A673 (cell line): Measurements from ENCODE around the gene FRMD3. TPM values are rescaled to one million over a fixed set of nuclear protein-coding genes. Genes with fewer than 3 reads are reported as not detected.

Experiments
- BruUV-seq: library from RNA; stranded (reverse); fragments of 400-500 nt; replicated peaks from 2 replicates; lab custom pipeline; 2021; lab: Mats Ljungman, UMichigan
- CTCF ChIA-PET: fragments of 300-600 bp; sonication (Branson Sonifier 250); formaldehyde crosslinking; loops from one replicate; lab custom pipeline; 2022; ENCODE audit warnings: antibody characterized with exemption; lab: Charles Lee
- POLR2A ChIA-PET: fragments of 300-600 bp; sonication (Branson Sonifier 250); formaldehyde crosslinking; loops from one replicate; lab custom pipeline; 2022; ENCODE audit warnings: antibody characterized with exemption; ENCODE audit not compliant: low non-redundant PET; lab: Charles Lee
- DNase-seq: peaks from one replicate; pipeline ENCODE4 v3.0.0-alpha.2; 2015; ENCODE audit warnings: low spot score
- H3K27ac ChIP-seq: fragments of 200-600 bp; sonication (generic); 2 replicates; pipeline ENCODE4 v1.5.1; 2016; ENCODE audit warnings: mixed run types, low read depth, mild to moderate bottlenecking, mixed read lengths, antibody characterized with exemption, low read length; ENCODE audit not compliant: poor library complexity, severe bottlenecking
- H3K27me3 ChIP-seq: fragments of 200-600 bp; sonication (generic); replicated peaks from 2 replicates; pipeline ENCODE4 v1.6.1; 2017; ENCODE audit warnings: mixed run types, low read depth, mild to moderate bottlenecking, mixed read lengths, antibody characterized with exemption, low read length; ENCODE audit not compliant: insufficient read depth, poor library complexity
- H3K36me3 ChIP-seq: fragments of 200-600 bp; sonication (generic); 2 replicates; pipeline ENCODE4 v1.6.1; 2016; ENCODE audit warnings: mixed run types, mild to moderate bottlenecking, mixed read lengths, antibody characterized with exemption, low read length; ENCODE audit not compliant: insufficient read depth, poor library complexity, severe bottlenecking
- H3K4me1 ChIP-seq: fragments of 200-600 bp; sonication (generic); 2 replicates; pipeline ENCODE4 v1.6.1; 2017; ENCODE audit warnings: mixed run types, mild to moderate bottlenecking, mixed read lengths, antibody characterized with exemption, low read length; ENCODE audit not compliant: insufficient read depth, poor library complexity, severe bottlenecking
- H3K4me3 ChIP-seq: fragments of 200-600 bp; sonication (generic); 2 replicates; pipeline ENCODE4 v1.5.1; 2016; ENCODE audit warnings: low read depth, mixed run types, mild to moderate bottlenecking, mixed read lengths, low read length; ENCODE audit not compliant: poor library complexity, severe bottlenecking
- H3K9me3 ChIP-seq: fragments of 200-600 bp; sonication (generic); 2 replicates; pipeline ENCODE4 v1.6.1; 2016; ENCODE audit warnings: mixed run types, low read depth, mild to moderate bottlenecking, mixed read lengths, antibody characterized with exemption, low read length; ENCODE audit not compliant: poor library complexity, severe bottlenecking
- CTCF ChIP-seq: fragments of 300-800, 200-600 bp; sonication (generic); conservative IDR thresholded peaks from 2 replicates; pipeline ENCODE4 v1.5.1; 2017; ENCODE audit warnings: low read depth, mild to moderate bottlenecking, antibody characterized with exemption, low read length, moderate library complexity, mixed read lengths
- EZH2 ChIP-seq: fragments of 200-600 bp; sonication (generic); IDR thresholded peaks from 2 replicates; pipeline ENCODE4 v1.6.1; 2017; ENCODE audit warnings: borderline replicate concordance, low read depth, mild to moderate bottlenecking, mixed read lengths, antibody characterized with exemption, low read length; ENCODE audit not compliant: poor library complexity, severe bottlenecking
- intact Hi-C: fragments of 100-400 bp; cut with micrococcal nuclease; formaldehyde crosslinking; loops from one replicate; pipeline ENCODE4 v1.10.0; 2022; ENCODE audit not compliant: unreplicated experiment
- total RNA-seq: library from RNA; stranded (reverse); gene quantifications from 2 replicates; pipeline ENCODE4 v1.2.3, GENCODE V29; 2021

FRMD3 gene
- total RNA-seq, 1 experiment from 2014 or later, result 1.0 TPM

- intact Hi-C loops, result no loop called here
- H3K27me3 ChIP-seq, result no peaks in the 10 kb centered on the region
- no peaks in the 10 kb centered on the region for H3K9me3 ChIP-seq
- ChIA-PET CTCF (no interaction called here), POLR2A (no interaction called here)
- no peaks in the 10 kb centered on the region for H3K36me3 ChIP-seq
- H3K4me3 ChIP-seq, result no peak overlapping the region
- no peaks in the 10 kb centered on the region for H3K4me1 ChIP-seq
- DNase-seq, result no peak
- TF ChIP-seq EZH2 (no peak), CTCF (no peak)
- no TSS peak for BruUV-seq
- no peak overlapping the region for H3K27ac ChIP-seq
These were observed 89.6 kb downstream of the FRMD3 start for GRCh38 chr9:83448626-83449025.

GRCh38 chr9:83447351-83447750 is 90.8 kb downstream of the FRMD3 start:
- no peaks in the 10 kb centered on the region for H3K9me3 ChIP-seq
- no TSS peak for BruUV-seq
- ChIA-PET POLR2A (no interaction called here), CTCF (no interaction called here)
- no peaks in the 10 kb centered on the region for H3K4me1 ChIP-seq
- no peak overlapping the region for H3K27ac ChIP-seq
- no peaks in the 10 kb centered on the region for H3K27me3 ChIP-seq
- intact Hi-C loops, result no loop called here
- DNase-seq, result no peak
- TF ChIP-seq EZH2 (no peak), CTCF (no peak)
- no peak overlapping the region for H3K4me3 ChIP-seq
- H3K36me3 ChIP-seq, result no peaks in the 10 kb centered on the region

GRCh38 chr9:83445703-83446265 is 92.4 kb downstream of the FRMD3 start:
- BruUV-seq, result no TSS peak
- H3K27ac ChIP-seq, result no peak overlapping the region
- H3K4me1 ChIP-seq, result no peaks in the 10 kb centered on the region
- no peaks in the 10 kb centered on the region for H3K9me3 ChIP-seq
- H3K4me3 ChIP-seq, result no peak overlapping the region
- intact Hi-C loops, result no loop called here
- TF ChIP-seq EZH2, result no peak
- ChIA-PET CTCF (no interaction called here), POLR2A (no interaction called here)
- no peak for DNase-seq
- no peaks in the 10 kb centered on the region for H3K36me3 ChIP-seq
- no peaks in the 10 kb centered on the region for H3K27me3 ChIP-seq

GRCh38 chr9:83444110-83444509 is 94.1 kb downstream of the FRMD3 start:
- Histone ChIP-seq H3K36me3 (no peaks in the 10 kb centered on the region), H3K4me3 (no peak overlapping the region), H3K4me1 (no peaks in the 10 kb centered on the region), H3K27me3 (no peaks in the 10 kb centered on the region), H3K9me3 (no peaks in the 10 kb centered on the region), H3K27ac (no peak overlapping the region)
- no peak for TF ChIP-seq EZH2
- TF ChIP-seq CTCF, result no peak
- ChIA-PET CTCF (no interaction called here), POLR2A (no interaction called here)
- BruUV-seq, result no TSS peak
- no peak for DNase-seq
- intact Hi-C loops, result no loop called here
